HG03039 (cell line): ENCODE results near the gene FASTK.

Source experiments
- ATAC-seq: cut with Tn5 transposase; IDR thresholded peaks from one replicate; pipeline ENCODE4 v1.9.1; 2021; ENCODE audit warnings: mild to moderate bottlenecking, moderate library complexity; ENCODE audit not compliant: unreplicated experiment

The FASTK gene, protein sequence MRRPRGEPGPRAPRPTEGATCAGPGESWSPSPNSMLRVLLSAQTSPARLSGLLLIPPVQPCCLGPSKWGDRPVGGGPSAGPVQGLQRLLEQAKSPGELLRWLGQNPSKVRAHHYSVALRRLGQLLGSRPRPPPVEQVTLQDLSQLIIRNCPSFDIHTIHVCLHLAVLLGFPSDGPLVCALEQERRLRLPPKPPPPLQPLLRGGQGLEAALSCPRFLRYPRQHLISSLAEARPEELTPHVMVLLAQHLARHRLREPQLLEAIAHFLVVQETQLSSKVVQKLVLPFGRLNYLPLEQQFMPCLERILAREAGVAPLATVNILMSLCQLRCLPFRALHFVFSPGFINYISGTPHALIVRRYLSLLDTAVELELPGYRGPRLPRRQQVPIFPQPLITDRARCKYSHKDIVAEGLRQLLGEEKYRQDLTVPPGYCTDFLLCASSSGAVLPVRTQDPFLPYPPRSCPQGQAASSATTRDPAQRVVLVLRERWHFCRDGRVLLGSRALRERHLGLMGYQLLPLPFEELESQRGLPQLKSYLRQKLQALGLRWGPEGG

DNA sequence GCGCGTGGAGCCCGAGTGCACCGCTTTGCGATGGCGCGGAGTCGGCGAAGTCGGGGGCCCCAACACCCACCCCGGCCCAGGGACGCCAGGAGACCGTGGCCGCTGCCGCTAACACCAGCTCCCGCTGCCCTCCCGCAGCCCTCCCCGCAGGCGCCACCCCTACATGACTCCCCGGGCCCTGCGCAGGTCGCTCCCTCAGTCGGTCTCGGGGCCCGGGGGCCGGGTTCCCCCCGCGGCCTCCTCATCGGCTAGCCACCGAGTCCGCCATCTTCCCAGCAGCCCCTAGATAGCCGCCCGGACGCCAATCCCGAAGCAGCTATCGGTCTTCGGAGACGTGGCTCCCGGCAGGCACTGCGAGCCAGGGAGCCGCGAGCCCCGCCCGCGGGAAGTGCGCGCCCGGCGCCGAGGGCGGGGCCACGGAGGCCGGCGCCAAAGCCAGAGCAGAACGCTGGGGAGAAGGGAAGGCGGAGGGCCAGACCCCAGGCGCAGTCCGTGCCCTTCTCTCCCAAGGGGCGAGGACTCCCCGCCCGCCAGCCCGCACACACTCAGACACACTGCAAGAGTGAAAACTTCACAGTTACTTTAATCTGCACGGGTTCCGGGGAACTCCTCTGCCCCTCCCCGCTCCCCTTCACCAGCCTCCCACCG lies at the start of gene FASTK:
FASTK (minus strand) TSS at position 288 of the 648 bp plus-strand sequence; CDS start at position 245, 43 bp downstream.
- peak; percentile 75 for ATAC-seq

DNA sequence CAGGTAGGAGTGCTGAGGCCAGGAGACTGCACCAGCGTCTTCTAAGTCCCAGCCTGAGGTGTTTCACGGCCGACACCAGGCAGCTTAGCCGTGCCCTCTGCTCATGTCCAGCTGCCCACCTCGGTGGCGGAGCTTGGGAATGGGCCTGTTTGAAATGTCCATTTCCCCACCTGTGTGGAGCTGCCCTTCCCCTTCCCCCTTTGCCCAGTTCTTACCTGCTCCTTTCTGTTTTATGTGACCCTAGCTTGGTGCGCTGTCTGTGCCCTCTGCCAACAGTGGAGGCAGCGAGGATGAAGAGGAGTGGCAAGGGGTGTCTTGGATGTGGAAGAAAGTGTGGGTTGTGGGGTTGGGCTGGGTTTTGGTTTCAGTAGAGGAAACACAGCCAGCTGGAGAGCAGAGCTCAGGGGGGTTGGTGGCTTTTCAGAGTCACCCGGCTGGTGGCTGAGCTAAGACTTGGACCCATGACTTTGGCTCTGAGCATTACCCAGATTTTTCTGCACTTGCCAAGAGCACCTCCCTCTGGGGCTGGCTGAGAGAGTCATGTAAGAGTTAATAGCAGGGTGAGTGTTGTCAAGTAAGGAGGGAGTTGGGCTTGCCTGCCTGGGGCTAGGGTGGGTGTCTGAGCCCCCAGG lies 49.5 kb upstream of the FASTK start:
- no peak for ATAC-seq

DNA sequence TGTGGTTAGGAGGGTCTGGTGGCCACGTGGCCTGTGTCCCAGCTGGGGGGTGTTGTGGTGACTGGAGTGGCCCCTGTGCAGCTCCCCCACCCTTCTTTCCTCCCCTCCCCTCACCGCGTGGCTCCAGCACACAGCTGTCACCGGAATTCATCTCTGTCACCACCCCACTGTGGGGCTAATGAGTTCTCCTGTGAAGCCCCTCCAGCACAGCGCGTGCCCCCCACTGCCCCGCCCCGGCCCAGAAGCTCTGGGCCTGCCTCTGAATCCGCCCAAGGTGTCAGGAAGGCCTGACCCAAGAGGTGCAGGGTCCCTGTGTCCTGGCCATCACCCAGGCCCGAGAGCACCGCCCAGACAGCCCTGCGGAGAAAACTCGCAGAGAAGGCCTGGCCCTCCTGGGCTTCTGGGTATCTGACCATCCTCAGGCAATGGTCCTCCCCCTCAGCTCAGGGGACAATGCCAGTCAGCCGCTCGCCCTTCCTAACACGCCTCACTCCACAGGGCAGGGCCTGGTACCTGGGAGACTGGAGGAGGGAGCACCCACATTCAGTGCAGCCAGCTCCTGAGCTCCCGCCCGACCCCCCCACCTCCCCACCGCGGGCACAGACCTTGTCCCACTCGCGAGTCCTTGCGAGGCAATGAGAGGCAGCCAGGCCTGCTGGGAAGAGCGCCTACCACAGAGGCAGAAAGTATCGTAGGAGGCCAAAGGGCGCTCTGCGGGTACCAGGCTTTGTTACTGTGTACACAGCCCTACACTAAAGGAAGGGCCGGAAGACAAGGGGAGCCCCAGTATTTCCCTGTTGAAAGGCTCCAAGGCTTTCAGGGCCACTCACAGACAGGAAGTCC lies 48.7 kb upstream of the FASTK start:
- ATAC-seq = no peak

DNA sequence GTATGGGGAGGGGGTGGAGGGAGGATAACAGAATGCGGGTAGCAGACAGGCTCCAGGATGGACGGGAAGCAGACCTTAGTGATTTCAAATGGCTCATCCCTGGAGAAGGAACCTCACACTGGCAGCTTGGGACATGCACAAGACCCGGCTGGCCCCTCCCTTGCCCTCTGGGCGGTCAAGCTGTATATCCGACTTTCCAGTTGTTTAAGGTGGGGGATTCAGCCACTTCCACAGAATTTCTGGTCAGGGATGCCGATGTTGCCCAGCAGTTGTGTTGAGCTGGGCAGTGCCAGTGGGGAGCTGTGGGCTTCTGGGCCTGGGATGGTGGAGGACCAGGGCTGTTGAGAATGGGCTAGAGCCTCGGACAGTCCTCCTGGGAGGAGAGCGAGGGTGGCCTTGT lies 48.1 kb upstream of the FASTK start:
- no peak for ATAC-seq

DNA sequence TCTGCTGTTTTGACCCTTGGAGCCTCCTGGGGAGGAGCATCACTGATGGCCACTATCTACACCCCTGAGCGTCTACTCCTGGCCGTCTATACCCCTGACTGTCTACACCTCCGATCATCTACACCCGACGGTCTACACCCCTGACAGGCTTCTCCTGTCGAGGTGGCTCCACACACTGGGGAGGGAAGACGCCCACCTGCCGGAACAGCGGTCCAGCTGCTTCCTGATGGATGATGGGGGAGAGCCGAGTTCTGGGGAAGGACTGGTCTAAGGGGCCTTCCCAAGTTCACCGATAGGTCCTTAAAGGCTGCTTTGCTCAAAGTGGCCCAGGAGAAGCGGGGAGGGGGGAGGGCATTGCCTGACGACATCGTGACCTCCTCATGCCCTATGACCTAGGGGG lies 47.5 kb upstream of the FASTK start:
- no peak for ATAC-seq

DNA sequence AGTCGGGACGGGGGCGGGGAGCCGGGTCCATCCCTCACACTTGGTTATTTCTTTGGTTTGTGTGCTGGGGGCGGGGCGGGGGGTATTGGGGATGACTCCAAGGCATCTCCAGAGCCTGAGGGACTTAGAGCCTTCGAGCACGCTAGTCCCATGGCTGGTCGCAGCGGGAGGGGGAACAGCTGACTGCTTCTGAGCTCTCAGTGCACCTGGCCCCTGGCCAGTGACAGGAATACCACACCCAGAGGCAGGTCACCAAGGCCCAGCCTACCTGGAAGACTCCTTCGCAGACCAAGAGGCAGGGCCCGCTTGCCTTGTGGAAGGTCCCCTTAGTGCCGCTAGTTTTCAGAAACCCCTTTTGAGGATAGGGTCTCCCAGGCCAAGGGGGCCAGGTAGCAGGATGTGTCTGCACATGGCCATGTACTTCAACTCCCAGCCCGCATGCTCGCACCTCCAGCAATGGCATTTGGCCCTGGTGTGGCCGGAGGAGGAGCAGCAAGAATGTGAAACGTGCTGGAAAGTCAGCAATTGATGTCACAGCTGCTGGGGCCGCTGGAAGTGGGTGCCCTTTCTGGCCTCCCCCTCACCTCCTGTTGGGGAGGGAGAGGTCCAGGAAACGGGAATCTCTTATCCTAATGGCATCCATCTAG lies 46.0 kb upstream of the FASTK start:
- ATAC-seq = no peak

DNA sequence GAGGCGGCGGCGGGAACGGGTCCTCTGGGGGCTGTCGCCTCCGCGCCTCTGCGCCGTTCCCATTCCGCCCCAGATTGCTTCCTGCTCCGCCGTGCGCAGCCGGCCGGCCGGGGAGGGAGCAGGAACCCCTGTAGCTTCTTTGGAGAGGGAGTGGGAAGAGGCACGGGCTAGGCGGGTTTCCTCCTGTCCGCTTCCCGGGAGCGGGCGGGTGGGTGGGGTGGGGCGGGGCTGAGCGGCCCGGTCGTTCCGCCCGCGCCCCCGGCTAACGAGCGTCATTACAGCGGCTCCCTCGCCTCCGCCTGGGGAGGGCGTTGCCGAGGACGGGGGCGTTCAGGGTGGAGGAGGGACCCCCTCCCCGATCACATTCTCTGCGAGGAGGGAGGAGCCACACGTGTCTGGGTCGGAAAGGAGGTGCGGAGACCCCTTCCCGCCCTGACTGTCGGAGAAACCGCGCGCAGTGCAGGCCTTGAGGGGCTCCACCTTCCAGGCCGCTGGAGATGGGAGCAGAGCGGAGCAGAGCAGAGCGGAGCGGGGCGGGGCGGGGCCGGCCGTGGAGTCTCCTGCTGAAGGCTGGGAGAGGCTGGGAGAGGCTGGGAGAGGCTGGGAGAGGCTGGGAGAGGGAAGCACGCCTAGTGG lies 45.4 kb upstream of the FASTK start:
- no peak for ATAC-seq

DNA sequence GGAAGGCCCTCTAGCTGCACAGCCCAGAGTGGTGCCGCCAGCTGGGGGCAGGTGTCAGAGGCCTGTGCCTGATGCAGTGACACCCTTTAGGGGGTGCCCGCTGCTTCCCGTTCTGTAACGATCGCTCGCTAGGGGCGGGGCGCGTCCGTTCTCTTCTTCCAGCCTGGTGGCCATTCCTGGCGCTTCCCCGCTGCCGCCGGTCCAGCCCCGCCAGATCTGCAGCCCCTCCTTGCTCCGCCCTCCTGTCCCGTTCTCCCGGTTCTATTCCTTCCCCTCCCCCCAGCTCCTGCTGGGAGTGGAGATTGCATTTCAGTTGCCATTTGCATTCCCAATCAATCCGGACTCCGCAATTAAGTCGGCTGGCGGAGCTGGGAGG lies 44.8 kb upstream of the FASTK start:
- no peak for ATAC-seq

DNA sequence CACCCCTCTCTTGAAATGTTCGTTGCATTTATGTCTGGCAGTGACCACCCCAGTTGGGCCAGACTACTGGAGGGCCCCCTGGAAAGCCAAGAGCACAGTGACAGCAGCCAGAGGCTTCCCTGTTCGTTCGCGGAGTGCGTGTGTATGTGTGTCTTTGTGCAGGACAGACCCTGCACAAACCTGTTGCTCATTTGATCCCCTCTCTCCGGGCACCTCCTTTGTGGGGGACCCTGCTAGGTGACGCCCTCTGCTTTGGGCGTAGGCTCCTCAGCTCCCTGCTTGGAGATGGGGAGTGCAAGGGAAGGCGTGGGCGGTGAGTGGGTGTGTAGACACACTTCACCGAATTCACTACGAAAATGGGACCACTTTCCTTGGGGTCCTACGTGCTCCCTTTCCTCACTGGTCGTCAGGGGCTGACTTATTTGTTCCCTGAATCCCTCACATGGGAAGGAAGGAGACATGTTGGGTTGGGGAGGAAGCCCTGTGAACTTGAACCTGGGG lies 44.3 kb upstream of the FASTK start:
- ATAC-seq = no peak

DNA sequence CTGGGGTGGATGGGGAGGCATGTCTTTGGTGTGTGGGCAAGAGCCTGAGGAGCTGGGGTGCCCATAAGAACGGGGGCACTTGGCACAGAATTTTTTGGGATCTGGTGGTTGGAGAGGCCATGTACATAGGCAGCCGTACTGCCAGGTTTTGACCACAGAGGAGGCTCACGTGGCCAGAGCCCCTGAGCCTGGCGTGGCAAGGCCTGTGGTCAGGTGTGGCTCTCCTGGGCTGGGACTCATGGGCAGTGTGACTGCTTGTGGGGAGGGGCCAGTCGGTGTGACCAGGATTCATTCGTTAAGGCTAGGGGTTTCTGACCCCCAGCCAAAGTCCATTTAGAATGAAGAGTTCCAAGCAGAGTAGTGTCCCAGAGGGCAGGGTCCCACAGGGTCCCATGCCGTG lies 43.9 kb upstream of the FASTK start:
- ATAC-seq = no peak

DNA sequence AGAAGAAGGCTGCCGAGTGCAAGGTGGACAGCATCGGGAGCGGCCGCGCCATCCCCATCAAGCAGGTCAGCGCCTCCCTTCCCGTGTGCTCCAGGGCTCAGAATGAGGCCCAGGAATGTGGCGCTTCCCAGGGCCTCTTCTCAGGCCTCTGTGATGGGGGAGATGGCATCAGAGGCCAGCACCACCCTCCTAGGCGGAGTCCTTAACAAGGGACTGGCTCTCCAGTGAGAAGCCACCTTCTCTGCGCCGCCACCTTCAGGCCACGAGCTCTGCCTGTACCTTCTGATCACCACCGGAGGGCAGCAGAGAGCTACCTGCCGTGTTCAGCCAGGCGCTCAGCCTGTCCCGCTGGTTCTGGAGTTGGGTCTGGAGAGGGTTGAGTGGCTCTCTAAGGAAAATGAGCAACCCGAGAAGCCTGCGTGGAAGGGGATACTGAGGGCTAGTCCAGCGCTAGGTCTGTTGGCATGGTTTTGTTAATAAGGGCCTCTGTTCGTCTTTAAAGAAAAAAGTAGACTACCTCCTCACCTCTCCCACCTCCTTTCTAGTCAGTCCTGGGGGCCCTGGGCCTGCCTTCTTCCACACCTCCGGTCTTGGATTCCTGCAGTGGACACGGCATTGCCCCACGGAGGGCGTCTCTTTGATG lies 43.3 kb upstream of the FASTK start:
- peak; percentile 69 for ATAC-seq

DNA sequence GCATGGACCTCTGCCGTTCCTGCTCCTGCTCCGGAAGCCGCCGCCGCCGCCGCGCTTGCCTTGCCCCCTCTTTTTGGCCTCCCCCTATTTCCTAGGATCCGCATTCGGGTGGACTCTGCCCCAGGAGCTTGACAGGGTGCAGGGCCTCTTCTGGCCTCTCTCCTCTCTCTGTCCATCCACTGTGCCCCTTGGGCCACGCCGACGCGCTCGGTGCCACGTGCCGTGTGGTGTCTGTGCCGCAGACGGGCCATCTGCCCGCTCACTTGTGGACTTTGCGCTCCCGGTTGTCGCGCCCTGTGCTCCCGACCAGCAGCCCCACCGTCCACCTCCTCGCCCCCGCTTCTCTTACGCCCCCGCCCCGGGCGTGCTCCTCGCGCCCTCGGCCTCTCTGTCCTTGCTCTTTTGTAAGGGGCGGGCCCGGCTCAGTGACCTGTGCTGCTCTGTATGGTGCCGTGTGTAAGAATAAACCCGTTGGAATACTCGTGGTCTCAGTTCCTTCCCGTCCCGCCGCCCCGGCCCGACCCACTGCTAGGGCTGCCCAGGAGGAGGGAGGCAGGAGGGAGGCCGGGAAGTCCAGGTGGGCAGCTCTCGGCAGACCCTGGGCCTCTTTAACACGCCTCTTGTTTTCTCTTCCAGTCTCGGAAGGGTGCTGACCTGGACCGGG lies 42.7 kb upstream of the FASTK start:
- no peak for ATAC-seq

DNA sequence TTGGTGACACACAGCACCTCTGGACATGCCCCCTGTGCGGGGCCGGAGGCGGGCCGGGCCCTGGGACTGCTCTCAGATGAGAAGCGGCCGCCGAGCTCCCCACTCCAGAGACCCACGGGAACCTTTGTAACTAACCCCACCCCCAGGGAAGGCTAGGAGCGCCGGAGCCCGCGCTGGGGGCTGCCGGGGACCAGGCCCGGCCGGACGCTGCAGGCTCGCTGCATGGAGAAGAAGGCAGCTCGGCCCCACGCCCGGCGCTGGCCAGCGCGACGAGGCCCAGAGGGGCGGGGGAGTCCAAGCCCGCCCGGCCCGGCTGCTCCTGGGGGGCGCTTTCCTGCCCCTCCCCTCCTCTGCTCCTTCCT lies 42.2 kb upstream of the FASTK start:
- no peak for ATAC-seq

DNA sequence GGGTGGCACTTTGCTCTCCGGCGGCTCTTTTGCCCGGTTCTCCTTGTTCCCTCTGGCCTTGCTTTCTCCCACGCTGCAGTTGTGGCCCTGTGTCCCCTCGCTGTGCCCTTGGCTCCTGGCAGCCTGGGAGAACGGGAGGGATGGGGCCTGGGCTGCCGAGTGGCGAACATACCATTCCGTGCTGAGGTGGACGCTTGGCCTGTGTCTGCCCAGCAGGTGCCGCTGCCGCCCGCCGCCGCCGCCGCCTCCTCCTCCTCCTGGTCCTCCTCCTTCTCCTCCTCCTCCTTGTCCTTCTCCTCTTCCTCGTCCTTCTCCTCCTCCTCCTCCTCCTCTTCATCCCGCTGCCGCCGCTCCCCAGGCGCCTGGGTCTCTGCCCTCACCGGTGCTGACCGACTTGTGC lies 41.7 kb upstream of the FASTK start:
- ATAC-seq = no peak

DNA sequence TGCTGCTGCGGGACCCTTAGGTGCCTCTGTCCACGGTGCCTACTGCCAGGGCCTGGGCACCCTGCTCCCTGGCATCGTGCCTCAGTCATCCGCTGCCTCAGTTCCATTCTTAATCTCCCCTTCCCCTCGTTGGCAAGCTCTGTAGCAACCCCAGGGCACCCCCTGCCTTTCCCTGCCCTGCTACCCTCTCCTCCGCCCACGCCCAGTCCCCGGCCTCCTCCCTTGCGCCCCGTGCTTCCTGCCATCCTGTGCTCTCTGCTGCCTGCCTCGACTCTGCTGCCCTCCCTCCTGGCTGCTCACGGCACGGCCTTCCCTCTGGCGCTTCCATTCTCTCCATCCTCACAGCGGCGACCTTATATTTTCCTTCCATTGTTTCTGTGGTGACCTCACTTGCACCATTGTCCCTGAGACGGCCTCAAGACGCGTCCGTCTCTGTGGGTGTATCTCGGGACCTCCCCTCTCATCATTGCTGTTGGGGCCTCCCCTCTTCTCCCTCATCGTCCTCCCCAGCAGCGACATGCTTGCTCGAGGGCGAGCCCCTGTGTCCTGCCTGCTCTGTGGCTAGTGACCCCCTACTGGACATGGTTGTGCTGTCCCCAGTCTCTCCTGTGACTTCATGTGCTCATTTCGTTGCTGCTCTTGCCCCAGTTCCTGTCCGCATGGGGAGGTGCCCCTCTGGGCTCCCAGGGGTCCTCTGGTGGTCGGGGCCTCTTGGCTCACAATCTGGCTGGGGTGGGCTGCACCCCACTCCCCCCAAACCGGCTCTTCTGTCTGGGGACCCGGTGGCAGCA lies 41.0 kb upstream of the FASTK start:
- ATAC-seq = no peak

DNA sequence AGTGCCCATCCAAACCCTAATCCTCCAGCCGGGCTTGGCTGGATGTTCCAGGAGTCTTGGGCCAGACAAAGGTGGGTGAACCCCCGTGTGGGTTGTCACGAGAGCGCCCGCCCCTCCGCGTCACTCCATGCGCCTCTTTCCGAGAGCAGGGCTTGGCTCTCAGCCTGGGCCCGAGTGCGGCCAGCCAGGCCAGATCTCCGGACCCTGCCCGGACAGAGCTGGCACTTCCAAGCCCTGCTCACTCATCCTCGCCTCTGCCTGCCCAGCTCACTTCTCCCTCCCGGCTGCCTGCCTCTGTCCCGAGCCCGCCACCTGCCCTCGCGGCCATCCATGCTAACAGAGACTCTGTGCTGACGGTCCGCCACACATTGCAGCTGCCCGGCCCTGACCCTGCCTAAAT lies 40.3 kb upstream of the FASTK start:
- no peak for ATAC-seq

DNA sequence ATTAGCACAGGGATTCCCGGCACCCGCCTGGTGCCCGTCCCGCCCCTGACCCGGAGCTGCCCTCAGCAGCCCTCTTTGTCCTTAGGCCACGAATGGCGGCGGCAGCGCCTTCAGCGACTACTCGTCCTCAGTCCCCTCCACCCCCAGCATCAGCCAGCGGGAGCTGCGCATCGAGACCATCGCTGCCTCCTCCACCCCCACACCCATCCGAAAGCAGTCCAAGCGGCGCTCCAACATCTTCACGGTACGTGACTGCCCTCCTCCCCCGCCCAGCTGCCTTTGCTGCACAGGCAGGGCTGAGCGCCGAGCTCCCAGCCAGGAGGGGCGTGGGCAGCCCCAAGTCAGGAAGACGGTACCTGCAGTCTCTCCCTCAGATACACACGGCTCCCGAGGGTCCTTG lies 39.3 kb upstream of the FASTK start:
- no peak for ATAC-seq

DNA sequence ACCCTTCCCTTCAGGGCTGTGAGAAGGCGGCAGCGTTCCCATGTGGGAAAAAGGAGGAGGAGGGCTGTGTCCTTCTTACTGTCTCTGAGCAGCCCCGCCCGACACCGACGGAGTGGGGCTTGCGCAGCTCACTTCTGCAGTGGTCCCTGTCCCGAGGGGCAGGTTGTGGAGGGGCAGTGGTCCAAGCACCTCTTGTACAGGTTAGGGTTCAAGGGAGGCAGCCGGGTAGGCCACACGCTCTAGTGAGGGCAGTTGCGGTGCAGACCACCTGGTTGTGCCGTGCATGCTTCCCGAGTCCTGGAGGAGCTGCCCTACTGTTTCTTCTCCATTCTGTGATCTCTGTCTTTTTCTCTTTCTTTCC lies 38.4 kb upstream of the FASTK start:
- ATAC-seq = no peak
